A204.1 (cell line): ENCODE measurements around the gene APOC1.
"Not testable (repeated sequence)": the region's sequence is repeated elsewhere in the genome, so short reads cannot be mapped to it uniquely, and the experiment has no call there.

Experiments
- FAIRE-seq: peaks from 2 replicates; lab custom pipeline; 2012; peaks lifted over from hg19 to GRCh38; lab: Jason Lieb, UNC

The APOC1 gene

GRCh38 chr19:44913512-44914432 lies 636 bp upstream of the APOC1 start:
- not testable (repeated sequence) for FAIRE-seq

- FAIRE-seq, result no peak
These were observed 9.9 kb downstream of the APOC1 start for GRCh38 chr19:44924243-44924725.

DNA sequence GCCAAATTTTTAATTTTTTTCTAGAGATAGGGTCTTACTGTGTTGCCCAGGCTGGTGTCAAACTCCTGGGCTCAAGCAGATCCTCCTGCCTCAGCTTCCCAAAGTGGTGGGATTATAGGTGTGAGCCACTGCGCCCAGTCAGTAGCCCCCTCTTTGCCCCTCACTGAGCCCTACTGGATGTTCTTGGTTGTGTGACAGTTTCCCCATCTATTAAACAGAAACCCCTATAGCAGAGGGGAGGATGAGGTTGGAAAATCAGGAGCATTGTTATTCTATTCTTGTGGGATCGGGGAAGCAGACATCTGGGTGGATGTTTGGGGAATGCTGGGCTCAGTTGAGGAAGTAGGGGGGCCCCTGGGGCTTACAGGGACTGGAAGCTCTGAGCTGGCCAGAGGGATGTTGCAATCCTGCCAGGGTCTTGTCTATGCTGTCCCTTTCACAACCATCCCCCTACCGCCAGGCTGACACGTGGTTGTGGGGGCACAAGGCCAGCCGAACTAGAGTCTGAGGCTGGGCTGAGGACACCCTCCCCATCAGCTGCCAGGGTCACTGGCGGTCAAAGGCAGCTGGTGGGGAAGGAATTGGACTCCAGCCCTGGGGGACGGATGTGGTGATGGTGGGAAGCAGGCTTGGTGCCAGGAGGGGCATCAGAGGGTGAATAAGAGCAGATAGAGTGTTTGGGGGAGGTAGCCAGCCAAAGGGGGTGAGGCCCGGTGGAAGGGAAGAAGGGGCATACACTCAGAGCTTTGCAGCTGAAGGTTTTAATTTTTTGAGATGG lies 10.9 kb downstream of the APOC1 start:
- FAIRE-seq, result no peak

GRCh38 chr19:44926245-44927077 lies 12.1 kb downstream of the APOC1 start:
- FAIRE-seq, result not testable (repeated sequence)

DNA sequence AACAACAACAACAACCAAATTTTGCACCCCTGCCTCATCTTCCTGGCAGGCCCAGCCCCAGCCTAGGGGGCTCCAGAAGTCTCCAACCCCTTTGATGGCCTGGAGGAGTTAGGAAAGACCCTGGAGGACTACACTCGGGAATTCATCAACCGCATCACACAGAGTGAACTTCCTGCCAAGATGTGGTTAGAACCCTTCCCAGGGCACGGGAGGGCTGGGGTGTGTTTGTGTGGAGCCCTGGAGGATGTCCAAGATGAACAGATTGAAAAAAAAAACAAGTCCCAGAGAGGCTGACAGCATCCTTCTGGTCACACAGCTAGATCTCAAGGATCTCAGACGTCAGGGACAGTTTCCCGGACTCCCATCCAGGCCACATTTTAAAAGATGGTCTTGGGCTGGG lies 13.3 kb downstream of the APOC1 start:
- FAIRE-seq, result no peak

- no peak for FAIRE-seq
These were observed 15.7 kb downstream of the APOC1 start for GRCh38 chr19:44930088-44930487.

DNA sequence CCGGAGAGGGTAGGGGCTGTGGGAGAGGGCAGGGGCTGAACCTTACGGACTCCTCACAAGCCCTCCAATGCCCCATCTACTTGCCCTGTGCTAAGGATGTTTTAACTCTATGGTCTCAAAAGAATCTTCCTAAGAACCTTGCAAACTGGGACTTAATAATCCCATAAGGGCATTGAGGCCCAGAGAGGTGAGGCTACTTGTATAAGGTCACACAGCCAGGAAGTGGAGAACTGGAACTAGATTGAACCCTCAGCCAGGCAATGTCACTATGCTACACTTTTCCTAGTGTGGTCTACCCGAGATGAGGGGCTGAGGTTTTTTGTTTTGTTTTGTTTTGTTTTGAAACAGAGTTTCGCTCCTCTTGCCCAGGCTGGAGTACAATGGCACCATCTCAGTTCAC lies 17.1 kb downstream of the APOC1 start:
- FAIRE-seq, result no peak

GRCh38 chr19:44939668-44940067 lies 25.3 kb downstream of the APOC1 start:
- no peak for FAIRE-seq

DNA sequence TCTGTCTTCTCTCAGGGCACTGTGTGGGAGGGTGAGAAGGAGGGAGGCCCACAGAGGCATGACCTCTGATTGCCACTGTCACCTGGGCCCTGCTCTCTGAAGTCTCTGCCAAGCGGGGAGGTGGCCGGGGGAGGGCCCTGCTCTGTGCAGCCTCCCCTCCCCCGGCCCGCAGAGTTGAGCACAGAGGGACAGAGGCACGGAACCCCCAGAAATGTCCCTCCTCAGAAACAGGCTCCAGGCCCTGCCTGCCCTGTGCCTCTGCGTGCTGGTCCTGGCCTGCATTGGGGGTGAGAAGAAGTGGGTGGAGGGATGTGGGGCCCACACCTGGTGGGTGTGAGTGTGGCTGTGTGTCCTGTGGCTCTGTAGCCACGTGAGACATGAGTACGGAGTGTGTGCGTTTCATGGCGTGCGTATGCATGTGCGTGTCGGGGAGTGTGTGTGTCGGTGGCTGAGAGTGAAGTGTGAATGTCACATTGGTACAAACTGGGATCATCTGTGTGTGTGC lies 27.7 kb downstream of the APOC1 start, which contains the start of gene APOC4:
TSS of gene APOC4 (plus strand) at position 171 of the 505 bp plus-strand sequence. CDS start at position 212, 41 bp downstream.
- FAIRE-seq, result no peak

GRCh38 chr19:44943801-44944249 lies 29.4 kb downstream of the APOC1 start:
- no peak for FAIRE-seq

DNA sequence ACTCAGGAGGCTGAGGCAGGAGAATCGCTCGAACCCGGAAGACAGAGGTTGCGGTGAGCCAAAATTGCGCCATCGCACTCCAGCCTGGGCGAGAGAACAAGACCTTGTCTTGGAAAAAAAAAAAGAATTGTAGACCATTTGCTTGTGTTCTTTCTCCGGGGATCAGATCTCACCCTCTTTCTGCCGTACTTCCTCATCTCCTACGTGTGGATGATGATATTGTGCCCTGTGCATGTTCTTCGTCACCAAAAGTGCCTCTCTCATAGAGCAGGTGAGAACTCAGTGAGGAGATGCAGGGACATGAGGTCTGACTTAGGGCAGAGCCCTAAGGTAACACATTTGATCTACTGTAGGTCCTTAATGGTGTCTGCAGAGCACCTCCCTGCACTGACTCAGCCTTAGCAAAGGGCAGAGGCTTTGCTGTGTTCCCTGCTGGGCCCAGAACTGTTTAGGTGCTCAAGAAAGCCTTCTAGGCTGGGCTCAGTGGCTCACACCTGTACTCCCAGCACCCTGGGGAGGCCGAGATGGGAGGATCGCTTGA lies 32.7 kb downstream of the APOC1 start:
- no peak for FAIRE-seq

DNA sequence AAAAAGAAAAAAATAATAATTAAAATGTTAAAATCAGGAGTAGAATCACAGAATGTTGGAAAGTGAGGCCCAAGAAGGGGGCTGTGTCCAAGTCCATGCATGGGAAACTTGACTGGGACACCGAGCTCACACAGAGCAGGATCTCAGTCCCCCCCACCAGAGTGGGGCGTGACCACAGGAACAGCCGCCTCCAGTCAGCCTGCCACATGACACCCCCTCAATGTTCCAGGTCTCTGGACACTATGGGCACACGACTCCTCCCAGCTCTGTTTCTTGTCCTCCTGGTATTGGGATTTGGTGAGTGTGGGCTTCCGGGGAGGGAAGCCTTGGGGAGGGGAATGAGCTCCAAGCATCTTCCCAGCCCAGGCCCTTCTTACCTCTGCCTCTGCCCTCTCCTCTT lies 33.8 kb downstream of the APOC1 start:
- FAIRE-seq, result no peak

DNA sequence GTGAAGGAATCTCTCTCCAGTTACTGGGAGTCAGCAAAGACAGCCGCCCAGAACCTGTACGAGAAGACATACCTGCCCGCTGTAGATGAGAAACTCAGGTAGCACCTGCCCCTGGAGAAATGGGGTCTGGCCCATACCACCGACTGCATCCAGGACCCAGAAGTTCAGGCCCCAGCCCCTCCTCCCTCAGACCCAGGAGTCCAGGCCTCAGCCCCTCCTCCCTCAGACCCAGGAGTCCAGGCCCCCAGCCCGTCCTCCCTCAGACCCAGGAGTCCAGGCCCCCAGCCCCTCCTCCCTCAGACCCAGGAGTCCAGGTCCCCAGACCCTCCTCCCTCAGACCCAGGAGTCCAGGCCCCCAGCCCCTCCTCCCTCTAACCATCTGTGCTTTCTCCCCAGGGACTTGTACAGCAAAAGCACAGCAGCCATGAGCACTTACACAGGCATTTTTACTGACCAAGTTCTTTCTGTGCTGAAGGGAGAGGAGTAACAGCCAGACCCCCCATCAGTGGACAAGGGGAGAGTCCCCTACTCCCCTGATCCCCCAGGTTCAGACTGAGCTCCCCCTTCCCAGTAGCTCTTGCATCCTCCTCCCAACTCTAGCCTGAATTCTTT lies 34.5 kb downstream of the APOC1 start:
- no peak for FAIRE-seq

GRCh38 chr19:44949550-44949949 lies 35.1 kb downstream of the APOC1 start:
- no peak for FAIRE-seq

GRCh38 chr19:44951179-44952159 lies 37.1 kb downstream of the APOC1 start:
- no peak for FAIRE-seq

GRCh38 chr19:44954278-44954648 lies 39.9 kb downstream of the APOC1 start:
- FAIRE-seq, result no peak

- no peak for FAIRE-seq
These were observed 40.5 kb downstream of the APOC1 start, which contains the start of gene CLPTM1 for GRCh38 chr19:44954649-44955504. Gene CLPTM1, plus strand, starts transcription at chr19:44955380. Its CDS starts 16 bp downstream, at chr19:44955396.

- FAIRE-seq, result no peak
These were observed 41.4 kb downstream of the APOC1 start for GRCh38 chr19:44955505-44956439.
